G401 (cell line): ENCODE data around the gene IL4I1. TPM values are rescaled to one million over a fixed set of nuclear protein-coding genes. Genes with fewer than 3 reads are reported as not detected.

Experiments
- DNase-seq: peaks from one replicate; pipeline ENCODE4 v3.0.0-alpha.2; 2015; ENCODE audit warnings: low spot score
- in situ Hi-C: cut with HindIII; loops from 2 replicates; pipeline ENCODE4 v1.10.0; 2016; ENCODE audit warnings: low sequenced_read_pairs, mixed read lengths
- total RNA-seq: library from RNA; depleted of rRNA; stranded (reverse); fragments of >200 nt; shearing (Covaris generic); gene quantifications from 2 replicates; pipeline ENCODE4 v1.2.3, GENCODE V29; 2014

Gene IL4I1
- total RNA-seq, 1 experiment from 2014 or later, result 0.07 TPM

GRCh38 chr19:49883094-49883493 lies 13.6 kb downstream of the IL4I1 start:
- in situ Hi-C loops, result no loop called here
- DNase-seq, result no peak

DNA sequence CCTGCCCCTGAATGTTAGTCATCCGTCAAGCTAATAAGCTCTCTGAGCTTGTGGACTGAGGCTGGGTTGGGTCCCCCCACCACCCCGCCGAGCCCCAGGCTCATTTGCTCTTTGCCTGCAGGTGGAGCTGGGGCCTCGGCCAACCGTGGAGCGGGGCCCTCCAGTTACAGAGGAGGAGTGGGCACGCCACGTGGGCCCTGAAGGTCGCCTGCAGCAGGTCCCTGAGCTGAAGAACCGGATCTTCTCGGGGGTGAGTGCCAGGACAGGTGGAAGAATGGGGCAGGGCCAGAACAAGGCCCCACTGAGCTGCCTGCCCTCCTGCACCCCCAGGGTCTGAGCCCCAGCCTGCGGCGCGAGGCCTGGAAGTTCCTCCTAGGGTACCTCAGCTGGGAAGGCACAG lies 14.0 kb downstream of the IL4I1 start:
- in situ Hi-C loops, result no loop called here
- DNase-seq, result no peak

DNA sequence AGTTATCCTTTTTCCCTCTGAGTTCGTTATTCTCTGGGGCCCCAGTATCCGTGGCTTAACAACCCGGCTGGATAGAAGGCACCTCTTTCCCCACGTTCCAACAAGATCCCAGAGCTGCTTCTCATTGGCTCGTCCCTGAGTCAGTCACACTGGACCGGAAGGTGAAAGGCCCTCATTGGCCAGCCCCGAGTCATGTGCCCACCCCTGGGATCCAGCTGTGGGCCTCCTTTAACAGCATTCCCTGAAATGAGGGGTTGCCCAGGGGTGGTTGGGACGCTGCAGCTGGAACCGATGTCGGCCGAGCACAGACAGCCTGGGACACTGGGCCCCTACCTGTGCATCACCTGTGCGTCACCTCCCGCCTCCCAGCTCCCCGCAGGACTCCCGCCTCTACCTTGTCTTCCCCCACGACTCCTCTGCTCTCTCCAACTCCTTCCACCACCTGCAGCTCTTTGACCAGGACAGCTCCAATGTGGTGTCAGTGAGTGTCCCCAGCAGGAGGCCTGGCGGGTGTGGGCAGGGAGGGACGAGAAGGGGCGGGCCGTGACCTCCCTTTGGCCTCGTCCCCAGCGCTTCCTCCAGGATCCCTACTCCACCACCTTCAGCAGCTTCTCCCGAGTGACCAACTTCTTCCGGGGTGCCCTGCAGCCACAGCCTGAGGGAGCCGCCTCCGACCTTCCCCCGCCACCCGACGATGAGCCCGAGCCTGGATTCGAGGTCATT lies 14.9 kb downstream of the IL4I1 start:
- DNase-seq, result no peak
- in situ Hi-C loops, result no loop called here

- in situ Hi-C loops, result no loop called here
- no peak for DNase-seq
These were observed 15.5 kb downstream of the IL4I1 start for GRCh38 chr19:49881186-49881585.

DNA sequence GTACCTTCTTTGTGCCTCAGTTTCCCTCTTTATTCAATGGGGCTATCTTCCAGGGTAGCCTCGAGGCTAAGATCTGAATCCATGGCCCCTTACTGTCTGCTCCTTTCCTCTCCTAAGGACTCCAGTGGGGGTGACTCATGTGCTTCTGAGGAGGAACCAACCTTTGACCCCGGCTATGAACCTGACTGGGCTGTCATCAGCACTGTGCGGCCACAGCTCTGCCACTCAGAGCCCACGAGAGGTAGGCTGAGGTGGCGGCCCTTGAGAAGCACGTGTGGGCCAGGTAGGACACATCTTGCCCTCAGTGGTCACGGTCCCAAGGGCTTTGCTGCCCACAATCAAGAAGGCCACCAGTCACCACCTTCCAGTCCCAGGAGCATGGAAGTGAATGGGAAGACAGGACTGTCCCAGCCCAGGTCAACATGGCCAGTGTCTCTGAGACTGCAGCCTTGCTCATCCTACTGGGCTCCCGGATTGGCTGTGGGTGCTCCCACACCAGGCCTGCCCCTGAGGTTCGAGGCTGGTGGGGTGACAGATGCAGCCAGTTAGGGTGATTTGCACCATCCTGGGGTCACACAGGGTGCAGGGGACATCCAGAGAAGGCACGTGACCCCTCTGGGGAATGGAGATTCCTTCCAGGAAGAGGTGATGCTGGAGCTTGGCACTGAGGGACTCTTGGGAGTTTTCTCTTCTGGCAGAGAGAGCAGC lies 16.4 kb downstream of the IL4I1 start:
- no peak for DNase-seq
- in situ Hi-C loops, result no loop called here

DNA sequence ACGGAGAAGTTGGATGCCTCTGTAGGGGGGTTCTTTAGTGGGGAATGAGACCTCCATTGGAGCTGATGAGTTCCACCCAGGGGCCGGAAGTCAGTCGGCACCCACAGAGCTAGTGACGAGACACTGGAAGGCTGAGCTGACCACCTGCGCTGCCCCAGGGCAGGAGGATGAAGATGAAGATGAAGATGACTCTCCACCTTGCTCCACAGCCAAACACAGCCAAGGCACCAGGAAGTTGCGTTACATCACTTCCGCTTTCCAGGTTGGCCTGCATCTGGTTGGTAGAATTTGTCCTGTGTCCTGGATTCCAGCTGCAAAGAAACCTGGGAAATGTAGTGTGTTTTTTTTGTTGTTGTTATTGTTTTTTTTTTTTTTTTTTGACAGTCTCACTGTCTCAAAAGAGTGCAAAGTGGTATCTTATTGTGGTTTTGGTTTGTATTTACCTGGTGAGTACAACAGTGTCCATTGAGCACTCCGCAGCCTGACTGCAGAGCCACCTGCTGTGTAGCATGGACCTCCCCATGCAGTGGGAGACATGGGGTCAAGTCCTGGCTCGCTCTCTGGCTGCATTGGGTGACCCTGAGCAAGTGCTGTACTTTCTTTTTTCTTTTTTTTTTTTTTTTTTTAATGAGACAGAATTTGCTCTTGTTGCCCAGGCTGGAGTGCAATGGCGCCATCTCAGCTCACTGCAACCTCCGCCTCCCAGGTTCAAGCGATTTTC lies 17.3 kb downstream of the IL4I1 start:
- in situ Hi-C loops, result no loop called here
- DNase-seq, result no peak

GRCh38 chr19:49878744-49879070 lies 18.0 kb downstream of the IL4I1 start:
- in situ Hi-C loops, result no loop called here
- no peak for DNase-seq

DNA sequence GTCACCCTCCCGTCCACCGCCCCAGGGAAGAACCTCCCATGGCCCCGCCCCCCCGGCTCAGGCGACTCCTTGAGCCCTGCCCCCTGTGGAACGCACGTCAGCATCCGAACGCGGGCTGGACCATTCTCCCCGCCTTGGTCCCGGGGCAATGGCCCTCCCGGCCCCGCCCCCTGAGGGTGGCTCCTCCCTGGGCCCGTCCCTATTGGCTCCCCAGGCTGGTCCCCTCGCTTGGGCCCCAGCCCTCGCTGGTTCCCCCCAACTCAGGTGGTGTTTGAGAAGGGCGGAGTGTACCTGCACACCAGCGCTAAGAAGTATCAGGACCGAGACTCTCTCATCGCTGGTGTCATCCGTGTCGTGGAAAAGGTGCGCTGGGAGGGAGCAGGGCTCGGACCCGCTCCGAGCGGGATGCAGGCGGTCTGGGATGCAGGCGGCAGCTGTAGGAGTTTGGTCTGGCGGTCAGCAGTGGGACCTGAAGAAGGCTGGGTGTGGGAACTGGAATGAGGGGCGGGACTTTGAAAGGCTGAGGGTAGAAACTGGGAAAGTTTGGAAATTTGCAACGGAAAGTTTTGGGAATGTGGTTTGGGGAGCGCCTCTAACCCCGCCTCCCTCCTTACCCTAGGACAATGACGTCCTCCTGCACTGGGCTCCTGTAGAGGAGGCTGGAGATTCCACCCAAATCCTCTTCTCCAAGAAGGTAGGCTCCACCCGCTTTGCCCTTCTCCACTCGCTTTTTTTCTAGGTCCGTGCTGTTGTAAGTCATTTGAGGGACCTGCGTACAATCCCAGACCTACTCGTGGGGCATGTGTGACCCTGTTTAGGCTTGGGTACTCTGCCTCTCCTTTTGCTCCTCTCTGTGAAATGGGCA lies 18.6 kb downstream of the IL4I1 start:
- DNase-seq, result peak; percentile 95
- in situ Hi-C loops, result no loop called here

DNA sequence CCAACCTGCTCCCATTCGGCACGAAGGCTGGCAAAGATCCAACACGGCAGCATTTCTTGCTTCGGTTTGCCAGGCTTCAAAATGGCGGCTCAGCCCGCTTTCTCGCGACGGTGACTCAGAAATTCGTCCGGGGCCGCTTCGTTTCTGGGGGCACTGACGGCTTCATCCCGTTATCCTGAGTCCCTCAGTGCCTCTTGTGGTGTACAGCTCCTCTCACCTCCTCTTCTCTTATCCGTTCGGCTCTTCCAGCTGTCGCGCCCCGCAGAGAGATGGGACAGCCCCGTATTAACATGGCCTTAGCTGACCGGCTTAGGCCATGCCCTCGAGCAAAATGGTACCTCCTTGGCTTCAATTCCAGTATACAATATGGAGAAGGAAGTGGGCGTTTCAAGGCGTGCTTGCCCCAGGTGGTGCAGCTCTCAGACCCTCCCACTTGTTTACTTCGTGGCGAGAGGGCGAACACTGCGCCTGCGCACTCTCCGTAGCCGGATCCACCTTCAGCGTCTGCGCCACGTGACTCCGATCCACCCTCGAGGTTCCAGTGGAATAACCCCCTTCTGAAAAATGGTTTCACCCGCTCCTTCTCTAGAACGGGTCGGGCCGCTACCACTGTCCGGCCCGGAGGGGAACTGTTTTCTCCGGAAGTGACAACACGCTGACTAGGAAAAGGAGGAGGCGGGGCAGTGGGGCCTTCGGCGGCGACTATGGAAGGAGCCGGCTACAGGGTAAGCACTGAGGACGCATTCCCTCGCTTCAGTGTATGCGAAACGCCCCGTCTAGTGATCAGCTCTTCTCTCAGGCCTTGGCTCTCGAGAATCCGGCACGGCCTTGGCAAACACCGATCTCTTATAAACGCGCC lies 19.4 kb downstream of the IL4I1 start, which contains the start of the genes AKT1S1 and TBC1D17:
TSS of gene AKT1S1 (minus strand) at position 336 of the 859 bp plus-strand sequence. CDS start 4,060 bp downstream, outside the sequence.
TSS of gene TBC1D17 (plus strand) at position 683 of the 859 bp plus-strand sequence. CDS start at position 705, 22 bp downstream.
- in situ Hi-C loops, result no loop called here

DNA sequence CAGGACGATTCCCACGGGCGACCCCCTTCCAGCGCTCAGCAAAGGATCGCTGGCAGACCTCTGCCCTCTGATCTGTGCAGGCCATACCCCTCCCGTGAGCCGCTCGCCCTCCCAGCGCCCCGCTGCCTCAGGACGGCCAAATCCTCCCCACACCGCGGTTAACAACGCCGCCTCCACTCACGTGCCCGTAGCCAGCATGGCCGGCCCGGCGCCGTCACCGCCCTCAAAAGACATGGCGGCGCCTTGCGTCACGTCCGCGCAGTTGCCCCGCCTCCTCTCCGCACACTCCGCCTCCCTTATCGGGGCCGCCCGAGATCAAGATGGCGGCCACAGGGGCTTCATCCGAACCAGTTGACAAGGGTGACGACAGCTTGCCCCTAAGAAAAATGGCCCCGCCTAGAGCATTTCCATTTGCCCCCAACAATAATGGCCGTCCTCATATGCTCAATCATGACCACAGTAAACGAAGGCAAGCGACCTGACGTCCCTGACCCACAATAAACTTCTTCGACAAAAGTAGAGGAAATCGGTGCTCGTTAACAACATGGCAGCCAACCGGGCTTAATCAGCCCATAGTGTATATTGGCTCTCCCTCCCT lies 20.2 kb downstream of the IL4I1 start:
- peak; percentile 99 for DNase-seq
- in situ Hi-C loops, result no loop called here

More for the DNA sequence above, 19.4 kb downstream of the IL4I1 start, which contains the start of the genes AKT1S1 and TBC1D17:
- DNase-seq, result peak; percentile 100

DNA sequence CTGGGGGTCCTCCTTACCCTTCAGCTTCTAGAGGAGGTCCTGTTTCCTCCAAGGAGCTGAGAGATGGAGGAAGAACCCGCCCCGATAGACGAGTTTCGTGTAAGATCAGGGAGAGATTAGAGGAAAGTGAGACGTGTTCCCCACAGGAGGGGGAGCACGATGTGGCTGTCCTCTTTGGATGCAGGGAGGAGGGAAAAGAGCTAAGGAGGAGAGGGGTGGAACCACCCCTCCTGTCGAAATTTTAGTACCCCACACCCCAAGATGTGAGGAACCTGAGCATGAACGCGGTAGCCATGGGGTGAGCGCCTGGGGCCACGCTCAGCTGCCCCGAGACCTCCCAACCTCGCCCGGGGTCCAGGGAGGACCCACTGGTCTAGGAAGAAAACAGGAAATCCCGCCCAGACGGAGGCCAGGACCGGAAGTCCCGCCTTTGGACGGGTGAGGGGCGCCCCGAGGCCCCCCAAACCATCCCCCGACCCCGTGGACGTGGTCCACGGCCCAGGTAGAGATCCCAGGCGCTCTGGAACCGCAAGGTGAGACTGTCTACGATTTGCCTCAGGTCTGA lies 20.7 kb downstream of the IL4I1 start:
- DNase-seq, result peak; percentile 76
- in situ Hi-C loops, result no loop called here

- in situ Hi-C loops, result no loop called here
- DNase-seq, result no peak
These were observed 21.5 kb downstream of the IL4I1 start for GRCh38 chr19:49875177-49875576.

GRCh38 chr19:49874503-49875157 lies 22.1 kb downstream of the IL4I1 start:
- in situ Hi-C loops, result no loop called here
- no peak for DNase-seq

- in situ Hi-C loops, result no loop called here
- DNase-seq, result no peak
These were observed 22.9 kb downstream of the IL4I1 start for GRCh38 chr19:49873834-49874233.

DNA sequence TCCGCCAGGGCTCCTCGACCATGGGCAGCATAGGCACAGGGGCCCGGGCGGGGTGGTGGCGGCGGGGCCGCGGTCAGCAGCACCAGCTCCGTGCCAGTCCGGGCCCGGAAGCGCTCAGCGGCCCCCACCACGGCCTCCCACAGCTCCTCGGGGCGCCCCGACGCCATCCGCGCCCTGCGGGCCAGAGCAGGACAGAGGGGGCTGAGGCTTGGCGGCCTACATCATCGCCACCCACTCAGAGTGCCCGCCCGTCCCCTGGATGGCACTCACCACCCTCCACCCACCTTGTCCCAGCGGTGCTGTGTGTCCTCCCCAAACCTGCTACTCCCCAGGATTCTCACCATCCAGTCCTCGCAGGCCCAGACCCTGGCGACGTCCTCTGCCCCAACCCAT lies 23.6 kb downstream of the IL4I1 start:
- no peak for DNase-seq
- in situ Hi-C loops, result no loop called here

DNA sequence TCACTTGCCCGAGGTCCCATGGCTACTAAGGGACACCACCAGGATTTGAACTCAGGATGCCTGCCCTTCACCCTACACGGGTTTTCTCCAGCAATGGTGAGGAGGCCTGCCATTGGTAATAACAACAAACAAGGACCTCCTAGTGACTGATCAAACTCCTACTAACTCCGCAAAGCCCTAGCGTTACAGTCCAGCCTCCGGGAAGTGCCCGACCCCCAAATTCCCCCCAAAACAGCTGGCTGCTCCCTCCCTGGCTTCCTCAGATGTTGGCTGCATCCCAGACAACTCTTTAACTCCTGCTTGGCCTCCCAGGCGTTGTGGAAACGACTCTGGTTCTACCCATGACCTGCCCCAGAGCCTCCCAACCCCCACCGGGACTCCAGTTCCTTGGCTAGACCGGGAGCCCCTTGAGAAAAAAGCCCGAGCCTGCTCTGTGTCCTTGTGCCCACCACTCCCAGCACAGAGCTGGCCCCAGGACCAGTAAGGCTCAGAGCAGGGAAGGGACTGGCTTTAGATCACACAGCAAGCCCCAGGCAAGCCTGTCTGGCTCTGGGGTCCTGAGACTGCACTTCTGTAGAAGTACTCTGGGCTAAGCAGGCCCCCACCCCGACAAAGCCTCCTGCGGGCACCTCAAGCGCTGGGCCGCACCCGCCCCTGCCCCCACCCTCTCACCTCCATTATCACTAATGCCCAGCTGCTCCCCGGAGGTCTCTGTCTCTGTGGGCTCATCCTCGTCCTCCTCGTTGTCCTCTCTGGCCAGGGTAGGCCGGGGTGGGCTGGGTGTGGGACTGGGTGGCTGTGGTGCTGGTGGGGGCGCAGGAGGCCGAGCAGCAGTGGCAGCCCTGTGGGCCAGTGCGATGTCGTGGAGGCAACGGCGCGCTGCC lies 24.2 kb downstream of the IL4I1 start:
- DNase-seq, result no peak
- in situ Hi-C loops, result no loop called here
